Measurements from ENCODE around the gene SPPL2B.

SPPL2B gene

GRCh38 chr19:2334426-2334825 is 5.9 kb downstream of the SPPL2B start:
- no peak for DNase-seq (ENCODE audit: low read depth)
- no peak overlapping the region for H3K4me3 ChIP-seq (ENCODE audit: control insufficient read depth, low read depth, low read length)
- TF ChIP-seq CTCF (conservative IDR thresholded peaks at IDR 0.05; ENCODE audit: control insufficient read depth, insufficient read depth, low read depth, low read length), result no peak

GRCh38 chr19:2334986-2335846 is 6.7 kb downstream of the SPPL2B start:
- no peak overlapping the region for H3K4me3 ChIP-seq (ENCODE audit: control insufficient read depth, low read depth, low read length)
- TF ChIP-seq CTCF (conservative IDR thresholded peaks at IDR 0.05; ENCODE audit: control insufficient read depth, insufficient read depth, low read depth, low read length), result no peak
- DNase-seq (ENCODE audit: low read depth), result no peak

GRCh38 chr19:2335848-2336247 is 7.4 kb downstream of the SPPL2B start:
- DNase-seq (ENCODE audit: low read depth), result no peak
- no peak overlapping the region for H3K4me3 ChIP-seq (ENCODE audit: control insufficient read depth, low read depth, low read length)
- no peak for TF ChIP-seq CTCF (conservative IDR thresholded peaks at IDR 0.05; ENCODE audit: control insufficient read depth, insufficient read depth, low read depth, low read length)

GRCh38 chr19:2336528-2337328 is 8.2 kb downstream of the SPPL2B start:
- no peak for TF ChIP-seq CTCF (conservative IDR thresholded peaks at IDR 0.05; ENCODE audit: control insufficient read depth, insufficient read depth, low read depth, low read length)
- H3K4me3 ChIP-seq (ENCODE audit: control insufficient read depth, low read depth, low read length), result no peak overlapping the region
- DNase-seq (ENCODE audit: low read depth), result no peak

GRCh38 chr19:2337329-2337707 is 8.8 kb downstream of the SPPL2B start:
- peak; percentile 29 for TF ChIP-seq CTCF (conservative IDR thresholded peaks at IDR 0.05; ENCODE audit: control insufficient read depth, insufficient read depth, low read depth, low read length)
- peak; percentile 74 for DNase-seq (ENCODE audit: low read depth)
- no peak overlapping the region for H3K4me3 ChIP-seq (ENCODE audit: control insufficient read depth, low read depth, low read length)

GRCh38 chr19:2338055-2338615 is 9.7 kb downstream of the SPPL2B start:
- no peak for TF ChIP-seq CTCF (conservative IDR thresholded peaks at IDR 0.05; ENCODE audit: control insufficient read depth, insufficient read depth, low read depth, low read length)
- no peak overlapping the region for H3K4me3 ChIP-seq (ENCODE audit: control insufficient read depth, low read depth, low read length)
- DNase-seq (ENCODE audit: low read depth), result no peak

Data from fibroblast of mammary gland (primary cell).